Heart right ventricle (tissue), 16 donors: Measurements from ENCODE around the gene SLC35G2. TPM values are rescaled to one million over a fixed set of nuclear protein-coding genes. Genes with fewer than 3 reads are reported as not detected.

Source experiments
- ATAC-seq, 8 donors: fragments of 200-7000 bp; cut with Tn5 transposase; one replicate each; pipeline ENCODE4 v1.9.1; 2020; ENCODE audit warnings: mild to moderate bottlenecking in 8 of 8, moderate library complexity in 8 of 8, moderate number of reproducible peaks in 1 of 8
- DNase-seq, 2 donors: peaks; one replicate each; pipeline ENCODE4 v3.0.0-alpha.2; 2020
- H3K27ac ChIP-seq, 10 donors: fragments of 200-600 bp; sonication (generic) in 2 of 10; one replicate each; pipeline versions ENCODE4 v1.5.0 to v1.8.0; 2020 to 2022; ENCODE audit warnings: mild to moderate bottlenecking in 3 of 10
- H3K27me3 ChIP-seq, 7 donors: fragments of 200-600 bp; one replicate each; pipeline ENCODE4 v1.8.0; 2021 to 2022; ENCODE audit warnings: mild to moderate bottlenecking in 2 of 7
- H3K36me3 ChIP-seq, 9 donors: fragments of 200-600 bp; sonication (generic) in 1 of 9; one replicate each; pipeline versions ENCODE4 v1.5.0 to v1.8.0; 2020 to 2022; ENCODE audit warnings: mild to moderate bottlenecking in 2 of 9
- H3K4me1 ChIP-seq, 9 donors: fragments of 200-600 bp; sonication (generic) in 1 of 9; one replicate each; pipeline versions ENCODE4 v1.5.0 to v1.8.0; 2020 to 2022; ENCODE audit warnings: mild to moderate bottlenecking in 4 of 9
- H3K4me3 ChIP-seq, 10 donors: fragments of 200-600 bp; sonication (generic) in 2 of 10; one replicate each; pipeline versions ENCODE4 v1.5.0 to v1.8.0; 2020 to 2022; ENCODE audit warnings: mild to moderate bottlenecking in 7 of 10, moderate library complexity in 2 of 10
- H3K9me3 ChIP-seq, 11 donors: fragments of 200-600 bp in 10 of 11; sonication (generic) in 2 of 11; one replicate each; pipeline versions ENCODE4 v1.5.0 to v1.8.0; 2013 to 2022; ENCODE audit warnings: mild to moderate bottlenecking in 2 of 11, control low read depth in 1 of 11, moderate library complexity in 1 of 11
- CTCF ChIP-seq, 9 donors: fragments of 200-600 bp; sonication (generic) in 2 of 9; IDR thresholded peaks; one replicate each; pipeline versions ENCODE4 v1.5.0 to v1.8.0; 2021 to 2022; ENCODE audit warnings: antibody characterized with exemption in 9 of 9, mild to moderate bottlenecking in 5 of 9, moderate library complexity in 1 of 9
- WGBS, 2 donors: extraction: QIAGEN DNeasy Blood & Tissue Kit; methylation state at CpG; one replicate each; pipeline ENCODE4 v1.1.7; 2013; ENCODE audit warnings: inconsistent platforms in 1 of 2; 5-methylcytosine and 5-hydroxymethylcytosine counted together
- intact Hi-C, 10 donors: fragments of 100-400 bp; cut with DNase I; formaldehyde crosslinking; loops; one replicate each; pipeline versions ENCODE4 v1.11.1 to v1.14.2; 2022
- polyA plus RNA-seq, 2 donors: library from polyadenylated mRNA; stranded (reverse); fragments of 200-250 nt; gene quantifications; one replicate each; pipeline ENCODE4 v1.2.3, GENCODE V29; 2013
- total RNA-seq, 10 donors: library from RNA; stranded (reverse); fragmentation: NEBNext Ultra II Directional in 3 of 10; extraction: Animal tissue kit (Norgen Biotek cat#: 25700) in 3 of 10; gene quantifications; one replicate each; pipeline versions ENCODE4 v1.2.1 to v1.2.4, GENCODE V29; 2021 to 2023
- donor health status: Arrhythmogenic right ventricular cardiomyopathy.
- donor health status: ischemic (EF 13 %, LVEDD 7.1; RV severe dilation, severe dysfunction).
- donor health status: healthy with polysubstance abuse.
- donor health status: DM: no; HTN: yes; CAD: no.
- donor health status: DM: no; HTN: no; CAD: no.
- donor health status: ischemic (EF 25% LVEDD 6.9; RV normal size, moderate dysfunction).
- donor health status: ischemic (EF 25% LVEDD 5.7; RV mildly dilated, moderate dysfunction).
- donor health status: healthy.
- donor health status: DM: yes; HTN: yes; CAD: no.
- donor health status: Ischemic cardiomyopathy.
- donor health status: ischemic (EF 35%, LVEDD 5.7; RV mildly dilated, moderate dysfunction).
- donor health status: nonischemic (EF 11% LVEDD 7.7; RV severe dilation, severe dysfunction).
- donor health status: DM: yes; HTN: yes; CAD: no.
- donor health status: PGD.
- donor health status: ischemic (EF 29% LVEDD 5.4; RV normal size, mild dysfunction).
- donor health status: nonischemic (EF 23%, LVEDD 6.1; RV moderate dilation, normal function).

Gene SLC35G2
- total and polyA plus RNA-seq, 12 donors: 1.7 to 5.6 (median 2.6) TPM

- TF ChIP-seq CTCF (IDR thresholded peaks at IDR 0.05): no peak
- Histone ChIP-seq H3K27ac (peak overlapping the region in 1 of 10 donors; percentile 36), H3K9me3 (no peaks in the 10 kb centered on the region), H3K4me1 (peaks cover 10 to 51% (median 37%) of the 10 kb centered on the region in 9 donors), H3K27me3 (no peaks in the 10 kb centered on the region), H3K4me3 (no peak overlapping the region), H3K36me3 (no peaks in the 10 kb centered on the region)
- intact Hi-C loops: no loop called here
- no peak for DNase-seq
- 62 to 91% methylated on average over 1 of the region's 1 CpG for WGBS, 2 donors
- no peak for ATAC-seq
These were observed 16.3 kb downstream of the SLC35G2 start for GRCh38 chr3:136835089-136835812.

GRCh38 chr3:136835813-136836510 lies 17.0 kb downstream of the SLC35G2 start:
- Histone ChIP-seq H3K27ac (peak overlapping the region in 3 of 10 donors; percentile 6 to 36 (median 12)), H3K36me3 (peaks cover 0 to under 1% (median 0%) of the 10 kb centered on the region in 9 donors), H3K9me3 (no peaks in the 10 kb centered on the region), H3K4me3 (no peak overlapping the region), H3K4me1 (peaks cover 10 to 51% (median 37%) of the 10 kb centered on the region in 9 donors), H3K27me3 (no peaks in the 10 kb centered on the region)
- no peak for DNase-seq
- 37 to 50% methylated on average over 3 of the region's 3 CpGs for WGBS, 2 donors
- intact Hi-C loops: no loop called here
- ATAC-seq: no peak
- TF ChIP-seq CTCF (IDR thresholded peaks at IDR 0.05): no peak

- intact Hi-C loops: no loop called here
- Histone ChIP-seq H3K27ac (peak overlapping the region in 3 of 10 donors; percentile 6 to 36 (median 12)), H3K4me1 (peaks cover 10 to 51% (median 37%) of the 10 kb centered on the region in 9 donors), H3K27me3 (no peaks in the 10 kb centered on the region), H3K36me3 (peaks cover 0 to 6% (median 0%) of the 10 kb centered on the region in 9 donors), H3K9me3 (no peaks in the 10 kb centered on the region), H3K4me3 (no peak overlapping the region)
- ATAC-seq (no peak), DNase-seq (no peak)
- TF ChIP-seq CTCF (IDR thresholded peaks at IDR 0.05): no peak
These were observed 17.7 kb downstream of the SLC35G2 start for GRCh38 chr3:136836511-136837156.
